GM18519 (cell line): ENCODE measurements around the gene VPS33A.
"Not testable (repeated sequence)": the region's sequence is repeated elsewhere in the genome, so short reads cannot be mapped to it uniquely, and the experiment has no call there.

Experiments used
- ATAC-seq: cut with Tn5 transposase; IDR thresholded peaks from one replicate; pipeline ENCODE4 v1.9.1; 2021; ENCODE audit warnings: mild to moderate bottlenecking, moderate library complexity; ENCODE audit not compliant: unreplicated experiment, low FRiP score

VPS33A gene

GRCh38 chr12:122258939-122259338 is 7.4 kb downstream of the VPS33A start:
- not testable (repeated sequence) for ATAC-seq

GRCh38 chr12:122258462-122258861 is 7.8 kb downstream of the VPS33A start:
- not testable (repeated sequence) for ATAC-seq

- no peak for ATAC-seq
These were observed 15.8 kb downstream of the VPS33A start for GRCh38 chr12:122250536-122250935.

GRCh38 chr12:122250047-122250446 is 16.2 kb downstream of the VPS33A start:
- ATAC-seq = no peak

- no peak for ATAC-seq
These were observed 20.7 kb downstream of the VPS33A start for GRCh38 chr12:122245553-122245952.

GRCh38 chr12:122244565-122245371 is 21.5 kb downstream of the VPS33A start:
- no peak for ATAC-seq

GRCh38 chr12:122243965-122244364 is 22.3 kb downstream of the VPS33A start:
- no peak for ATAC-seq

- ATAC-seq = no peak
These were observed 27.4 kb downstream of the VPS33A start for GRCh38 chr12:122238861-122239260.

- no peak for ATAC-seq
These were observed 30.6 kb downstream of the VPS33A start for GRCh38 chr12:122235741-122236140.

- no peak for ATAC-seq
These were observed 33.6 kb downstream of the VPS33A start for GRCh38 chr12:122232691-122233090.

- no peak for ATAC-seq
These were observed 35.5 kb downstream of the VPS33A start for GRCh38 chr12:122230798-122231197.

GRCh38 chr12:122228092-122228491 is 38.2 kb downstream of the VPS33A start:
- ATAC-seq = no peak

- no peak for ATAC-seq
These were observed 39.0 kb downstream of the VPS33A start for GRCh38 chr12:122227341-122227740.

GRCh38 chr12:122226366-122227125 is 39.7 kb downstream of the VPS33A start:
- peak; percentile 22 for ATAC-seq

GRCh38 chr12:122225683-122226365 is 40.5 kb downstream of the VPS33A start, which contains the start of gene DIABLO:
DIABLO (minus strand) TSS chr12:122226052; CDS start chr12:122226014, 38 bp downstream.
- ATAC-seq = peak; percentile 89

- ATAC-seq = no peak
These were observed 49.8 kb downstream of the VPS33A start for GRCh38 chr12:122216445-122216844.

GRCh38 chr12:122215771-122216170 is 50.5 kb downstream of the VPS33A start:
- no peak for ATAC-seq

- ATAC-seq = no peak
These were observed 58.0 kb downstream of the VPS33A start for GRCh38 chr12:122208073-122208820.

GRCh38 chr12:122207391-122207790 is 58.9 kb downstream of the VPS33A start:
- no peak for ATAC-seq

- no peak for ATAC-seq
These were observed 59.3 kb downstream of the VPS33A start for GRCh38 chr12:122206976-122207375.
